SU-DHL-6 (cell line): ENCODE results near the gene SLC51B.
"Not testable (repeated sequence)": the region's sequence is repeated elsewhere in the genome, so short reads cannot be mapped to it uniquely, and the experiment has no call there.

Experiments used
- CTCF ChIP-seq: fragments of 200-600 bp; sonication (generic); IDR thresholded peaks from one replicate; pipeline ENCODE4 v1.5.1; 2017; ENCODE audit warnings: antibody characterized with exemption, mild to moderate bottlenecking, low read length, moderate library complexity; ENCODE audit not compliant: insufficient read depth, poor library complexity, severe bottlenecking
- EZH2phosphoT487 ChIP-seq: fragments of 200-600 bp; sonication (generic), shearing (Covaris generic); conservative IDR thresholded peaks from 2 replicates; pipeline ENCODE4 v1.6.1; 2018; ENCODE audit warnings: mild to moderate bottlenecking, antibody characterized with exemption, low read length, moderate library complexity, mixed read lengths

- not testable (repeated sequence) for TF ChIP-seq CTCF, EZH2phosphoT487
Observed at GRCh38 chr15:65075607-65076395, 30.6 kb downstream of the SLC51B start.
